GM21515 (cell line): ENCODE measurements around the gene RAPGEF4.
"Not testable (repeated sequence)": the region's sequence is repeated elsewhere in the genome, so short reads cannot be mapped to it uniquely, and the experiment has no call there.

ENCODE experiments used
- ATAC-seq: cut with Tn5 transposase; IDR thresholded peaks from one replicate; pipeline ENCODE4 v1.9.1; 2021; ENCODE audit not compliant: unreplicated experiment

RAPGEF4 gene

GRCh38 chr2:172725746-172726145 is 9.9 kb upstream of the RAPGEF4 start:
- ATAC-seq: no peak

DNA sequence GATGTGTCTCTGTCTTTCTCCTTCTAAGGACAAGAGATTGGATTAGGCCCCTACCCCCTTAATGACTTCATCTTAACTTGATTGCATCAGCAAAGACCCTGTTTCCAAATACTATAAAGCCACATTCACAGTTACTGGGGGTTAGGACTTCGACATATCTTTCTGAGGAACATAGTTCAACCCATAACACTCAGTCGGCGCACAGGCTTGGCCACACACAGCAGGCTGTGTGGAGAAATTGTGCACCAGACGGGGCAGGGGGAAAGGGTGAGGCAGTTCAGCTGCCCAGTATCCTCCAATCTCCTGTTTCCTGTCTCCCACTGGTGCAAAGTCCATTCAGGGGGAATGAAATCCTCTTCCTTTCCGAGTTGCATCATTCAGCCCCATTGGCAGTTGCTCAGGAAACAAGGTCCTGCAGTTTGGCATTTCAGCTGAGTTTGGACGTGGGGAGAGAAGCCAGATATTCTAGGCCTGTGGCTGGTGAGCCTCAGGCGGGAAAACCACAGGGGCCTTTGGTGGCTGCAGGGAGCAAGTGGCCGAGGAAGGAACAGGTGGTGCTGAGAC is 9.4 kb upstream of the RAPGEF4 start:
- no peak for ATAC-seq

DNA sequence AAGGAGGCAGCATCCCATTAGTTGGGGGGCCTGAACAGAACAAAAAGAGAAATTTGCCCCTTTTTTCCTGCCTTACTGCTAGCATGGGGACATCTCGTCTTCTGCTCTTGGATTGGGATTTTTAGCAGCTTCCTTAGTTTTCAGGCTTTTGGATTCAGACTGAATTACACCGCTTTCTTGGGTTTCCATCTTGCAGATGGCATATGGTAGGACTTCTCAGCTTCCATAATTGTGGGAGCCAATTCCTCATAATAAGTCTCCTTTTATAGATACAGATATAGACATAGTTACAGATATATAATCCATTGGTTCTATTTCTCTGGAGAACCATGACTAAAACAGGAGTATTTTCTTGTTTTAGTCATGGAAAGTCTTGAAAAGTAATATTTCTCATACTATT is 5.2 kb upstream of the RAPGEF4 start:
- ATAC-seq: no peak

DNA sequence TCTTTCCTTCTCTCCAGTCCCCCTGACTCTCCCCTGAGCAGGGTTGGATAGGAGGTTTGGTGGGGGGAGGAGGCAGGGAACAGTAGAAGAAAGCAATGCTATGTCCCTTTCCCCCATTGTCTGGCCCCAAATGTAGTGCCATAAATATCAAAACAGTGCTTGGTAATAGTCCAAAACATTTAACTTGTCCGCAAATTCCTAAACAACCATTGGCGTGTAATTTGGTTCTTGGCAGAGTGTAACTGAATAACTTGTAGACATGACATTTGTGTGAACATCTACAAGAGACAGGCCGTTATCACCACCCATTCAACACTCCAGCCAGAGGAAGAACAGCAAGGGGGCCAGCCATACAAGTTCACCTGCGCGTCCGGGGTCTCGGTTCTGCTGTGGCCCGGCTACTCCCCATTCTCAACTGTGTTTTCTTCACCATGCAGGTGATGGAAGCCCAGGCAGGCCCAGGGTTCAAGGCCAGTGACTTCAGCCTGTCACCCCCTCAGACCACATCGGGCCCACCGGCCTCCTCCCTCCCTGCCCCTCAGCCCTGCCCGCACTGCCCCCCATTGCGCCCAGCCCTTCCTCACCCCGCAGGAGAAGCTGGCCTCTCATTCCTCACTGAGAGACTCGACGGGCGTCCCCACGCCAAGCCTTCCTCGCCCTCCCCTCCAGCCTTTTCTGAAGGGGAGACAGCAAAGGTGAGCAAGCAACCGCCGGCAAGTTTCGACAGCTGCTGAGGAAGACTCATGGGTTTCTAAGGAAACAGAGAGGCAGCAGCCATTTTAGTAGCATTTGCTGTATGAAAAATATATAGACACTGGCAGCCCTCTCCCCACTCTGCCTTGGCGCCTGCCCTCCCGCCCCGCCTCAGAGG is 699 bp upstream of the RAPGEF4 start:
- ATAC-seq: no peak

DNA sequence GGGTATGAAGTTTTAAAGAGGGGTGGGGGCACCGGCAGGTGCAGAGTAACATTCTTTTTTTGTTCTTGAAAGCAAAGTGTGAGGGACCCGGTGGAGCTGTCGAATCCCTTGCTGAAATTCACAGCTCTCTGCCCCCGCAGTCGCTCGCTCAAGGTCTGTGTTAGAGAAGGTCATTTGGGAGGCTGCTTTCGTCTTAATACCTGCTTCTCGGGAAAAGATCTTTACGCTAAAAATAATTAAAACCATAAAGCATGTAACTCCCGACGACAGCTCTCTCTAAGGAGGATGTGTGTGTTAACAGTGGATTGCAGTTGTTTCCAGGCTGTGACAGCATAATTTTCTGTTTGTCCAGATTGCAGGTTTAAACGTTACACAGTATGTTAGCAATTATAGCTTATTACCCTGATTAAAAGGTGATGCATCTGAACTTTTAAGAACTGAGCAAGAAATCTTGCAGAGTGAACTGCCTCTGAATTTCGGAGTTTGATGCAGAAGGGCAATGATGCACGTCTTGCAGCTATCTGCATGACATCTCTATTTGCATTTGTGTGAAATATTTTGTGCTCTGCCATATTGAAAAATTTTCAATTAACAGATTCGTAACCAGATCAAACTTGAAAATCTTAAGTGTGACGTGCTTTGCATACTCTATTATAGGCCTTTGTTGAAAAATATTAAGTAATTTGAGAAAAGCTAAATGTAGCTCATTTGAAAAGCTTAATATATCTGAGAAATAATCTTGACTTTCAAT is 954 bp downstream of the RAPGEF4 start:
- no peak for ATAC-seq

DNA sequence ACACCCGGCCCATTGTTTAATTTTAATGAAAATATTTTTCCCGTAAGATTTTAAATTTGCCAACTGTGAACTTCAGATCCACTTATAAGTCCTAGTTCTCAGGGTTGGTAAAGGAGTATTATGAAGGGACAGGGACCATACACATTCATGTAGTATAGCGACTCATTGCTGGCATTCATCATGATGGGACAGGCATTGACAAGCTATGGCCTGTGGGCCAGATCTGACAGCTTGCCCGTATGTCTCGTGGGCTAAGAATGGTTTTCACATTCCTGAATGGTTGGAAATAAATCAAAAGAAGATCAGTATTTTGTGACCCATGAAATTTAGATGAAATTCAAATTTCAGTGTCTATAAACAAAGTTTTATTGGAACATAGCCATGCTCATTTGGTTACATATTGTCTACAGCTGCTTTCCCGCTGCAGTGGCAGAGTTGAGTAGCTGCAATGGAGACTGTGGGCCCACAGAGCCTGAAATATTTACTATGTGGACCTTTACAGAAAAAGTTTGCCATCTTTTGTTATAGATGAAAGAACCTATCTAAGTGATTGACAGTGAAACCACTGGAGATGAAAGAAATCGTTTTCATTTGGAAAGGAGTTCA is 4.1 kb downstream of the RAPGEF4 start:
- no peak for ATAC-seq

DNA sequence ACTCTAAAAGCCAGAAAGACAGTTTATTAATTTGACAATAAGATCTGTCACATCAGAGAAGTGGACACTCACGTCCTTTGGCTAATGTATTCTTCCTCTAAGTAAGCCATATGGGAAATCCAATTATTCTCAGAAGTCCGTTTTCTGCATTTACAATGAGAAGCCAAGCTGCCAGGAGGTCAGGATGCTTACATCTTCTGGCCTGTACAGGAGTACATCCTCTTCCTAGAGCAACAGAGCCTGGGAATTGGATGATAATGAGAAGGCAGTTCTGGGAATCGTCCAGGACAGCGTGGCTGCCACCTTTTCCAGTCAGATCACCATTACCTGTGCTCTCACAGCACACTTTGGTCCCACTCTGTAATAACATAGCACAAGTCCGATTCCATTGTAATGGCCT is 5.2 kb downstream of the RAPGEF4 start:
- ATAC-seq: no peak

- no peak for ATAC-seq
Measured at GRCh38 chr2:172742931-172743540, 7.4 kb downstream of the RAPGEF4 start.

GRCh38 chr2:172743898-172744297 is 8.3 kb downstream of the RAPGEF4 start:
- ATAC-seq: no peak

GRCh38 chr2:172745636-172746035 is 10.0 kb downstream of the RAPGEF4 start:
- no peak for ATAC-seq

DNA sequence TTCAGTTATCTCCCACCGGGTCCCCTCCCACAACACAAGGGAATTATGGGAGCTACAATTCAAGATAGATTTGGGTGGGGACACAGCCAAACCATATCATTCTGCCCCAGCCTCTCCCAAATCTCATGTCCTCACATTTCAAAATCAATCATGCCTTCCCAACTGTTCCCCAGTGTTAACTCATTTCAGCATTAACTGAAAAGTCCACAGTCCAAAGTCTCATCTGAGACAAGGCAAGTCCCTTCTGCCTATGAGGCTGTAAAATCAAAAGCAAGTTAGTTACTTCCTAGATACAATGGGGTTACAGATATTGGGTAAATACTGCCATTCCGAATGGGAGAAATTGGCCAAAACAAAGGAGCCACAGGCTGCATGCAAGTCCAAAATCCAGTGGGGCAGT is 12.9 kb downstream of the RAPGEF4 start:
- not testable (repeated sequence) for ATAC-seq

GRCh38 chr2:172749388-172749787 is 13.7 kb downstream of the RAPGEF4 start:
- no peak for ATAC-seq

DNA sequence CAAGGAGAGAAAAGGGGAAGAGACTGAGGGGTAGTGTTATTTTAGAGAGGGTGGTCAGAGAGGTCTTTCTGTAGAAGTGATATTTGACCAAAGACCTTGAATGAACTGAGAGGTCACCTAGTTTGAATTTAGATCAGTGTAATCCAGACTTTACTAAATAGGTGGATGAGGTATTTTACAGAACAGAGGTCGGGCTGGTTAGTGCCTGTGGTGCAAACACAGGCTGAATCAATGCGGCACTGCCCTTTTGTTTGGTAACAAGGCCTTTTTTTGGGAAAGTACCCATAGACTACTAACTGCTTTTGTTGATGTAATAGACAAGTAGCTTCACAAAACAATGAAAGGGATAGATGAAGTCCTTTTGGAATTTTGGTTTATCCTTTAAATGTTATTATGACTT is 15.9 kb downstream of the RAPGEF4 start:
- no peak for ATAC-seq

DNA sequence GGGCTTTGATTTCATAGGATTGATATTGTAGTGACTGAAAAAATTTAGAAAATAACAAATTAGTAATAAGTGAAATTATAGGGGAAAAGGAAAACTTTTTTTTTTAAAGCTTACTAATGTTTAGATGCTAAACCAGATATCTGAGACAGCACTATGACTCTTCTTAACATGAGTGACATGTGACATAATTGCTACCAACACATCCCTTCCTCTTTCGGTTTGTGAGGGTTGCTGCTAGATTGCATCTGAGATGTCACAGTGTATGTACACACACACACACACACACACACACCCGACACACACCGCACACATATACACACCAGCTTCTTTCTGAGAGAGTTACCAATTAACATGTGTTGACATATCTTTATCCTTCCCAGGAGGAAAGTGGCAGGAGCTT is 18.0 kb downstream of the RAPGEF4 start:
- ATAC-seq: no peak

- no peak for ATAC-seq
Measured at GRCh38 chr2:172759441-172759840, 23.8 kb downstream of the RAPGEF4 start.

- ATAC-seq: no peak
Measured at GRCh38 chr2:172761306-172761705, 25.7 kb downstream of the RAPGEF4 start.

DNA sequence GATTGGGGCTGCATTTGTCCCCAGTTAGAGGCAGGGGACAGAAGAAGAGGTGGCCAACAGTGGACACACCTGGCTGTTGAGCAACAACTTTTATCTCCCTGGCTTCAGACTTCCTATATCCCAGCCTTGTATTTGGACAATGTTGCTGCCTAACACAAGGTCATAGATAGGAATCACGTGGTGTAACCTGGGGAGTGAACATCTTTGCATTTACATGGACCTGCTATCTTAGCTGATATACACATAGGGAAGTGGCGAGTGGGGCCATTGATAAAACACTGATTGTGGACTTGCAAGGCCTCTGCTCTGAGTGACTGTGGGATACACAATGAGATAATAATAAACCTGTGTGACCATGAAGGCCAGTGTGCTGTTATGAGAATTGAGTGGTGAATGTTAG is 26.9 kb downstream of the RAPGEF4 start:
- ATAC-seq: no peak

- ATAC-seq: no peak
Measured at GRCh38 chr2:172763079-172763478, 27.4 kb downstream of the RAPGEF4 start.

GRCh38 chr2:172765662-172766061 is 30.0 kb downstream of the RAPGEF4 start:
- no peak for ATAC-seq

DNA sequence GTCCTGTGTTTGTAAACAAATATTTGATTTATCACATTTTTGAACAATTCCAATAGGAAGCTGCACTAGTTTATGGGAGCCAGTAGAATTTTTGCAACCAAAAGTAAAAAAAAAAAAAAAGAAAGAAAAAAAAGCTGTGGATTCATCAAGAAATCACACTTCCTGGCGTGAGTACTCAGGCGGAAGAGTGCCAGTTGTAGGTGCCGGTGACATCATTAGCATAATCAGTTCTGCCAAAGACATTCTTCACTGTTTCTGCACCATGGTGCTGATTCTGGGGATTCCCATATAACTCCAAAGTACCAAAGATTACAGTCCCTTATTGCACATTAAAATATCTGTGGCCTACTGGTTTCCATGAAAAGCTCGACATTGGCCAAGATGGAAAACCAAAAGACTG is 32.8 kb downstream of the RAPGEF4 start:
- no peak for ATAC-seq

DNA sequence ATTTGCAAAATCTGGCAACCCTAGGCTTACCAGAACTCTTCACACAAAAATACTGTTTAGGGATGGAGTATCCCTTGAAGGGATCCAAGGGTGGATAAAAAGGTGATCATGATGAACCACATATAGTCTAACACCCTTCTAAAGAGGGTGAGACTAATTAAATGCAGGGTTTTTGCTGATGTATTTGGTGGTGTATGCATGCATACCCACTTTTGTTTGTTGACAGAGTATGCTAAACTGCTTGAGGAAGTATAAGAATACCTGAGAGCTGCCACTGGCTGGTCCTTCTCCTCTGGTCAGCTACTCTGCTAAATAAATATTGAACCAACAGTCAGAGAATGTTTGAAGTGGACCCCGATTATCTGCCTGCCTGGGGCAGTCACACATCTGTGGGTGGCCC is 34.2 kb downstream of the RAPGEF4 start:
- no peak for ATAC-seq
